Neural crest cell (in vitro differentiated cells): ENCODE measurements around the gene ZMIZ1. TPM values are rescaled to one million over a fixed set of nuclear protein-coding genes. Genes with fewer than 3 reads are reported as not detected.

Source experiments
- DNase-seq: peaks from one replicate; pipeline ENCODE4 v3.0.0; 2021; ENCODE audit warnings: low read depth, mixed read lengths, low spot score
- H3K27ac Mint-ChIP-seq: one replicate; pipeline ENCODE4 v1.8.0; 2021; ENCODE audit warnings: mild to moderate bottlenecking, mixed read lengths; ENCODE audit not compliant: unreplicated experiment
- H3K27me3 Mint-ChIP-seq: 2 replicates; pipeline ENCODE4 v1.8.0; 2021; ENCODE audit warnings: low read depth, mild to moderate bottlenecking, mixed read lengths
- H3K36me3 Mint-ChIP-seq: 2 replicates; pipeline ENCODE4 v1.8.0; 2021; ENCODE audit warnings: low read depth, mild to moderate bottlenecking, mixed read lengths
- H3K4me1 Mint-ChIP-seq: 2 replicates; pipeline ENCODE4 v1.8.0; 2021; ENCODE audit warnings: mixed read lengths
- H3K4me3 Mint-ChIP-seq: one replicate; pipeline ENCODE4 v1.8.0; 2021; ENCODE audit warnings: mild to moderate bottlenecking, mixed read lengths
- H3K9me3 Mint-ChIP-seq: 2 replicates; pipeline ENCODE4 v1.8.0; 2021; ENCODE audit warnings: mixed read lengths
- total RNA-seq: library from RNA; stranded (reverse); gene quantifications from 2 replicates; pipeline ENCODE4 v1.2.1, GENCODE V29; 2021
- TF ChIP-seq, protein P1 (sequence below): fragments of 200-600 bp; sonication (generic); conservative IDR thresholded peaks from 2 replicates; pipeline ENCODE4 v1.5.0; 2021; ENCODE audit warnings: antibody characterized with exemption, mild to moderate bottlenecking

The ZMIZ1 gene
- total RNA-seq, 1 donor from 2014 or later = 92.0 TPM

DNA sequence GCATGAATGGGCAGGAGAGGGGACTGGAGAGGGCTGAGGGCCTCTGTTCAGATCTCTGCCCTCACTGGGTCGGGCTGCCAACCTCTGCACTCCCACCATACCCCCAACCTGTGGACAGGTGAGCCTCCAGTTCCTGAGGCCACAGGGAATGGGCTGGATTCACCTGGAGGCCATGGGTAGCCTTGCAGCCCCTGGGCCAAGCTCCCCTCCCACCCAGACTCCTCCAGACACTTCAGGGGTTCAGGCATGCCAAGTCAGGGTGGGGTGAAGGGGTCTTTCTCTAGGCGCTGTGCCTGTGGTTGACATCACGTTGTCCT is 80.5 kb downstream of the ZMIZ1 start:
- Mint-ChIP-seq H3K27me3 (no peaks in the 10 kb centered on the region), H3K9me3 (no peaks in the 10 kb centered on the region), H3K4me1 (peaks cover 39% of the 10 kb centered on the region), H3K36me3 (no peaks in the 10 kb centered on the region), H3K27ac (no peak overlapping the region), H3K4me3 (no peak overlapping the region)
- TF ChIP-seq, protein P1, sequence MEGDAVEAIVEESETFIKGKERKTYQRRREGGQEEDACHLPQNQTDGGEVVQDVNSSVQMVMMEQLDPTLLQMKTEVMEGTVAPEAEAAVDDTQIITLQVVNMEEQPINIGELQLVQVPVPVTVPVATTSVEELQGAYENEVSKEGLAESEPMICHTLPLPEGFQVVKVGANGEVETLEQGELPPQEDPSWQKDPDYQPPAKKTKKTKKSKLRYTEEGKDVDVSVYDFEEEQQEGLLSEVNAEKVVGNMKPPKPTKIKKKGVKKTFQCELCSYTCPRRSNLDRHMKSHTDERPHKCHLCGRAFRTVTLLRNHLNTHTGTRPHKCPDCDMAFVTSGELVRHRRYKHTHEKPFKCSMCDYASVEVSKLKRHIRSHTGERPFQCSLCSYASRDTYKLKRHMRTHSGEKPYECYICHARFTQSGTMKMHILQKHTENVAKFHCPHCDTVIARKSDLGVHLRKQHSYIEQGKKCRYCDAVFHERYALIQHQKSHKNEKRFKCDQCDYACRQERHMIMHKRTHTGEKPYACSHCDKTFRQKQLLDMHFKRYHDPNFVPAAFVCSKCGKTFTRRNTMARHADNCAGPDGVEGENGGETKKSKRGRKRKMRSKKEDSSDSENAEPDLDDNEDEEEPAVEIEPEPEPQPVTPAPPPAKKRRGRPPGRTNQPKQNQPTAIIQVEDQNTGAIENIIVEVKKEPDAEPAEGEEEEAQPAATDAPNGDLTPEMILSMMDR = no peak
- no peak for DNase-seq

DNA sequence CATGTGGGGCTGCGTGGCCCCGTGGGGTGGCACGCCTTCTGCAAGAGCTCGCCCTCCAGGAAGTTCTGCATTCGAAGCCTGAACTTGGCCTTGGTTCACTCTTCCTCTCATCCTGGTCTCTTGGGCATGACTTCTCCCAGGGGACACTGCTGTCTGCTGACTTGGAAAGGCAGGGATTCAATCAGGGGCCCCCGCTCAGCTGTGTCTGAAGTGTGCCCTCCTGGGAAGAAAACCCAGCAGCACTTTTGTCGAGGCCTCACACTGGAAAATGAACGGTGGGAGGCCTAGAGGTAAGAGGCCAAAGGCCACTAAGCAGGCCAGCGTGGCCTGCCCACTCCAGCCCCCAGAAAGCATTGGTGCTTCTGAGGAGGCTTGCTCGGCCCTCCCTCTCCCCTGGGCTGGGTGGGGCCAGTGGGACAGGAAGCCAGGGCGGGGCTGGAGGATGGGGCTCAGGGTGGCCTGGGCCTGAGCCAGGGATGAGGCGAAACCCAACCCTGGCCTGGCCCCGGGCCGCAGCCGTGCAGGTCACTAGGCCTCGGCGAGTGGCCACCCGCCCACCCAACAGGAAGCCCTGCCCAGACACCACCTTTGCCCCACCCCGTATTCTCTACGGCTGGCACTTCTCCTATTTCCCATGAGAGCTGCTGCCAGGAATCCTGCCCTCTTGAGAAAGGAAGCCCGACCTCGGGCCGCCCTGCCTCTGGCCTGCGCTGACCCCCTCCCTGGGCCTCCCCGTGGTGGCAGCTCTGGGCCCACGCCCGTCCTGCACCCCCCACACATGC is 81.1 kb downstream of the ZMIZ1 start:
- Mint-ChIP-seq H3K27ac (peak overlapping the region; percentile 86), H3K4me1 (peaks cover 34% of the 10 kb centered on the region), H3K27me3 (no peaks in the 10 kb centered on the region), H3K36me3 (no peaks in the 10 kb centered on the region), H3K9me3 (no peaks in the 10 kb centered on the region), H3K4me3 (no peak overlapping the region)
- TF ChIP-seq, protein P1 = no peak
- no peak for DNase-seq

DNA sequence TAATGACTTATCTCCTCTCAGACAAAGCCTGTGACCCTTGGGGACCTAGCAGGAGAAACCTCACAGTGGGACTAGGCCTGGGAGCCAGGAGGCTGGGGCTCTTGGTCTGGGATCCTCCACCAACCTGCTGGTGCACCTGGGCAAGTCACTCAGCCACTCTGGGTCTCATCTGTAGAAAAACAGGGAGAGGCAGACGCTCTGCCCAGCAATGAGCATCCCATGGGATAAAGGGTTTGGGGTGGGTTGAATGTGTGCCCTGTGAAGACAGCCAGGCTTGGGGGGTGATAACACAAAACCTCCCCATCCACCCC is 81.6 kb downstream of the ZMIZ1 start:
- TF ChIP-seq, protein P1 = no peak
- no peak overlapping the region for H3K4me3 Mint-ChIP-seq
- no peaks in the 10 kb centered on the region for H3K27me3 Mint-ChIP-seq
- H3K9me3 Mint-ChIP-seq = no peaks in the 10 kb centered on the region
- peak overlapping the region; percentile 27 for H3K27ac Mint-ChIP-seq
- DNase-seq = no peak
- peaks cover 34% of the 10 kb centered on the region for H3K4me1 Mint-ChIP-seq
- H3K36me3 Mint-ChIP-seq = no peaks in the 10 kb centered on the region

DNA sequence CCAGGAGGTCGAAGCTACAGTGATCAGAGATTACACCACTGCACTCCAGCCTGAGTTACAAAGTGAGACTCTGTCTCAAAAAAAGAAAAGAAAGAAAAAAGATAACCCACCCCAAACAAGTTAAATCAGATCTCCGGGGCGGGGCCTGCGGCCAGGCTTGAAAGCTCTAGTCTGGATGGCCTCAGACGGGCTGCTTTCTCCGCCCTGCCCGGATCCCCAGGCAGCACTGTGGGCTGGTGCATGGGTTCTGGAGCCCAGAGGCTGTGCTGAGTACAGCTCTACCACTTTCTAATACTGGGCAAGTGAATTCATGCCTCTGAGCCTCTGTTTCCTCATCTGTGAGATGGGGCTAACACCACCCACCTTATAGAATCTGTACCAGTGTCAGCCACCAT is 83.7 kb downstream of the ZMIZ1 start:
- TF ChIP-seq, protein P1 = no peak
- Mint-ChIP-seq H3K27me3 (no peaks in the 10 kb centered on the region), H3K9me3 (no peaks in the 10 kb centered on the region), H3K27ac (no peak overlapping the region), H3K4me3 (no peak overlapping the region), H3K4me1 (peaks cover 47% of the 10 kb centered on the region), H3K36me3 (no peaks in the 10 kb centered on the region)
- DNase-seq = no peak

DNA sequence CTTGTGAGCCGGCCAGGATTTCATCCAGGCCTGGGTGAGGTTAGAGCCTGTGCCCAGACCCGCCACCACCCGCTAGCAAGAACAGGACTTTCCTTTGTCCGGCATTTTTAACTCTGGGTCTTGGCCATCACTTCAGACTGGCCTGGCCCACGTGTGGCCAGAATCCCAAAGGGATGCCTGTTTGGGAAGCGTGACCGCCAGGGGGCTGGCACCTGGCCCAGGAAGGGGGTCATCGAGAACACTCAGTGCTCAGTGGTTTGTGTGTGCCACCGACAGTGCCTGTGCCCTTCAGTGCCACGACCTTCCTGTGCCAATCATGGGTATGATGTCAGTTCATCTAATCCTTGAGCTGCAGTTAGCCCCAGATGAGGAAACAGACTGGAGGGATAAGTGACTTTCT is 85.0 kb downstream of the ZMIZ1 start:
- TF ChIP-seq, protein P1 = no peak
- Mint-ChIP-seq H3K27ac (no peak overlapping the region), H3K4me1 (peaks cover 39% of the 10 kb centered on the region), H3K36me3 (no peaks in the 10 kb centered on the region), H3K4me3 (no peak overlapping the region), H3K9me3 (no peaks in the 10 kb centered on the region), H3K27me3 (no peaks in the 10 kb centered on the region)
- no peak for DNase-seq
